Head of caudate nucleus (tissue), 42 donors: ENCODE results near the gene CHIT1.
A peak's percentile ranks its signal among the peaks of the same experiment; 100 is the strongest.

Source experiments
- DNase-seq, 42 donors: peaks; one replicate each; pipeline versions ENCODE4 v3.0.0 to v3.0.0-alpha.2; 2020 to 2021; ENCODE audit warnings: mixed read lengths in 7 of 42
- intact Hi-C: fragments of 100-400 bp; cut with DNase I; formaldehyde crosslinking; loops from one replicate; pipeline ENCODE4 v1.15.0; 2022

The CHIT1 gene

DNA sequence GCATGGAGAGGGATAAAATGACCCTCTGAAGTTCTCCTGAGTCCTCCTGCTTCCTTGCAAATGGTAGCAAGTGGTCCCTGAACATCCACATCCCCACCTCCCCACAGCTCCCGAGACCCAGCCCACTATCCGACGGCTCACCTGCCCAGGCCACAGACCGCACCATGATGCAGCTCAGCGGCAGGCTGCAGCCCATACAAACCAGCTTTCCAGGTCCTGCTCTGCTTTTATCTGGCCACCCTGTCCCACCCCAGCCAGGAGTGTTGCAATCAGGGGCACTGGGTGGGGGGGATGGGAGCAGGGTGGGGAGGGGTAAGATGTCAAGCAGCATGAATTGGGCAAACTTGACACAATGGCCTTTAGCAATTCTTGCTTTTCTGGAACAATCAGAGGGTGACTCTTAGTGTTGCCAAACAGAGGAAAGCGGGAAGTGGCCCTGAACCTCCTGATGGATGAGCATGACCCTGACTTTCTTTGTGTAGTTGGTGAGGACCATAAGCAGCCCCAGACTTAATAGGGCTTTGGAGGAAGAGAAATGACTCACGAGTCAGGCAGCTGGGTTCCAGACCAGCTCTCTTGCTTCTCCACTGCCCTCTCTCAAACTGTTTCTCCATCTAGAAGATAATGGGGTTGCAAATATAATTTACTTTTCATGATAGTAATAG lies at the start of gene CHIT1:
CHIT1 (minus strand) TSS at position 203 of the 665 bp plus-strand sequence; CDS start at position 166, 37 bp downstream.
- intact Hi-C loops = no loop called here
- DNase-seq = peak in 1 of 42 donors; percentile 32

DNA sequence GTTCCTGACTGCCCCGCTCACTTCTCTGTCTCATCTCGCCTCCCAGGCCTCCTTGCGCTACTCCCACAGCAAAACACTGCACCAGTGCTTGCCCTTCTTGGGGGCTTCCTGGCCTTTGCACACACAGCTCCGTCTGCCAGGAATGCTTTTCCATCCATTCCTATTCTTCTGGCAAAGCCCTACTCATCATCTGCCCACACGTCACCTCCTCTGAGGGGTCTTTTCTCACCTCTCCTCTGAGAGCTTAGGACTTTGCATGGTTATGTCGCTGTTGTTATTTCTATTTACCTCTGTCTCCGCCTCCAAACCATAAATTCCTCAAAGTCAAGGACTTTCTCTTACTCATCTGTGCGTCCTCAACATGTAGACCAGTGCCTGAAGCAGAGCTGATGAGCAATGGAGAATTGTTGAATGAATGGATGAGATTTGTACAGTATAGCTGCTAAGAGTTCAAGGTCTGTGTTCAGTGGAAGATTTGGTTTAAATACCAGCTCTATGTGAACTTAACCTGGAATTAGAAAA lies 49.5 kb upstream of the CHIT1 start:
- DNase-seq = no peak
- intact Hi-C loops = no loop called here

DNA sequence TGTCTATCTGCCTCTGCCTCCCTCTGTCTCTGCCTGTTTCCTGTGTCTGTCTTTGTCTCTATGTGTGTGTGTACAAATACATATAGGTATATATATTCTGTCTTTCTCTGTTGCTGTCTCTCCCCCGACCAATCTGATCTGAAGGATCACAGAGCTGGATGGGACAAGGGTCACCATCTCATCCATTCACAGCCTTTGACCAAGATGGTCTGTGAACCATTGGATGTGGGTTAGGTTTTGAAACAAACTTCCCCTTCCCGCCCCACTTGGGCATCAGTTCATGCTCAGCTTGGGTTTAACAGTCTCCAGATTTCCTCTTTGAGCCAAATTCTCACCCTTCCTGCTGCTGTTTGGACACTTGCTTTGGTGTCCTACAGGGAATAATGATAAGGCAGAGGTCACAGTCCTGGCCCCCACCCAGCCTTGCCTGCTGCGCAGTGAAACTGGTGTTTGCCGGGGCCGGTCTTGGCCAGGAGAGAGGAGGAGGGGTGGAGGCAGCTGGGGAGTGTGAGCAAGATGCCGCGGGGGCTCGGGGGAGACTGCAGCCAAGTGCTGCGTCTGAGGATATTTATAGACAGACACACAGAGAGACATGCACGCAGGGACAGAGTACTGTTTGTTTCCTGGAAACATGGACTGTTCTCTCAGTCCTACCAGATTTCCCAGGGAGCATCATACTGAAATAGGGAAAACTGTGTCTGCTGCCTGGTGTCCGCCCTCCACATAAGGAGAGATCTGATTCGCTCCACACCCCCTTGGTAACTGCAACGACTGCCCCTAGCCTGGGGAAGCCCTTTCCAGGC lies 48.8 kb upstream of the CHIT1 start:
- intact Hi-C loops = no loop called here
- peak; percentile 80 to 97 (median 91) for DNase-seq

DNA sequence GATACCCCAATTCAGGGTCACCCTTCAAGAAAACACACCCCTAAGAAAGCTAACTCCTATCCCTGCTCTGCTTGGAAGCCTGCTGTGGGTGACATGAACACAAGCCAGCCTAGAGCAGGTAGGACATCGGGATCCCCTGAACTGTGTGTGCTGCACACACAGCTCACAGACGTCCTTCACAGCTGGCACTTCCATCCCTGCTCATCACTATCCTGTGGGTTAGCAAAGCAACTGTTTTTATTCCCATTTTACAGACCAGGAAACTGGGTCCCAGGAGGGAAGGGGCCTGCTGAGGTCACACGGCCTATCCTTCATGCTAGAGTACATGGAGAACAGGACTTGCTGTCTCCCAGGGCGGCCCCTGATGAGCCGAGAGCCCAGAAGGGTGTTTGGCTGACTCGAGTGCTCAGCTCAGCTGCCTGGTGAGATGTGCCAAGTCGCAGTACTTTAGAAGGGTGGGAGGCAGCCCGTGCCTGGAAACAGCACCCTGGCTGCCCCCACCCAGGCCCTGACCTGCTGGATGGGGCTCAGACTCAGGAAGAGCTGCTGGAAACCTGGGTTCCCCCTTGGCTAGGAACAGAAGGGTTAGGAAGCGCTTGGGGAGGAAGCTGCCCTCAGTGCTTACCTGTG lies 47.6 kb upstream of the CHIT1 start:
- peak in 9 of 42 donors; percentile 23 to 76 (median 45) for DNase-seq
- intact Hi-C loops = no loop called here

DNA sequence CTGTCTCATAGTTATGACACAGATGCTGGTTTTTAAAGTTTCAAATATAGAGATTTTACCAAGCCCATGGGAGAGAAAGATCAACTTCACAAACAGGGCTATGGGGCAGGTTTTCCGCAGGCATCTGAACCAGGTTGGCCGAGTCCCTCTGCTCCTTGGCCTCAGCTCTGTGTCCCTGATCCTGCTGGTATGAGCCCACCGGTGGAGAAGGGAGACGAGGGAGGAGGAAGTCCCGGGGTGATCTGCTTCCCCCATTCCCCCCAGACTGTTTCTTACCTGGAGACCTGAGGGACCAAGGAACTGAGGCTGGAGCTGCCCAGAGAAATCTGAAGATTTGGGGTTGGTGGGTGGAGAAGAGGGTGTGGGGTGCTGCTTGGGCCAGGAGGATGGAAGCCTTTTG lies 46.9 kb upstream of the CHIT1 start:
- intact Hi-C loops = no loop called here
- DNase-seq = no peak

DNA sequence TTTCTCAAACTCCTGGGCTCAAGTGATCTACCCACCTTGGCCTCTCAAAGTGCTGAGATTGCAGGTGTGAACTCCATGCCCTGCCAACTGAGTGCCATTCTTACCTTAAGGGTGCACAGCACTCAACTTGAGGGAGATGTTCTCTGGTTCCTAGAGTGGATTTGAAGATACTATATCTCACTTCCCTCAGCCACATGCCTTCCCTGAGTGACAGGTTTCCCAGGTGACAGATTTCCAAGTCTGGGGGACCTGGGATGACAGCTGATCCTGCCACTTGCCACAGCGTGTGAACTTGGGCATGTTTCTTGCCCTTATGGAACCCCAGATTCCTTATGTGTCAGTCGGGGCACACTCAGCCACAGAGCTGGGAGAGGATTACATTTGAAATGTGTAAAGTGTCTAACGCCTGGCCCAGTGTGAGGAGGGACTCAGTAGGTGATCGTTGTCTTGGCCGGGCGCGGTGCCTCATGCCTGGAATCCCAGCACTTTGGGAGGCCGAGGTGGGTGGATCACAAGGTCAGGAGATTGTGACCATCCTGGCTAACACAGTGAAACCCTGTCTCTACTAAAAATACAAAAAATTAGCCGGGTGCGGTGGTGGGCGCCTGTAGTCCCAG lies 46.3 kb upstream of the CHIT1 start:
- DNase-seq = no peak
- intact Hi-C loops = loop anchor here (2.0 kb wide), 1 partner anchor 51 kb away; no protein-coding TSS in a partner anchor

DNA sequence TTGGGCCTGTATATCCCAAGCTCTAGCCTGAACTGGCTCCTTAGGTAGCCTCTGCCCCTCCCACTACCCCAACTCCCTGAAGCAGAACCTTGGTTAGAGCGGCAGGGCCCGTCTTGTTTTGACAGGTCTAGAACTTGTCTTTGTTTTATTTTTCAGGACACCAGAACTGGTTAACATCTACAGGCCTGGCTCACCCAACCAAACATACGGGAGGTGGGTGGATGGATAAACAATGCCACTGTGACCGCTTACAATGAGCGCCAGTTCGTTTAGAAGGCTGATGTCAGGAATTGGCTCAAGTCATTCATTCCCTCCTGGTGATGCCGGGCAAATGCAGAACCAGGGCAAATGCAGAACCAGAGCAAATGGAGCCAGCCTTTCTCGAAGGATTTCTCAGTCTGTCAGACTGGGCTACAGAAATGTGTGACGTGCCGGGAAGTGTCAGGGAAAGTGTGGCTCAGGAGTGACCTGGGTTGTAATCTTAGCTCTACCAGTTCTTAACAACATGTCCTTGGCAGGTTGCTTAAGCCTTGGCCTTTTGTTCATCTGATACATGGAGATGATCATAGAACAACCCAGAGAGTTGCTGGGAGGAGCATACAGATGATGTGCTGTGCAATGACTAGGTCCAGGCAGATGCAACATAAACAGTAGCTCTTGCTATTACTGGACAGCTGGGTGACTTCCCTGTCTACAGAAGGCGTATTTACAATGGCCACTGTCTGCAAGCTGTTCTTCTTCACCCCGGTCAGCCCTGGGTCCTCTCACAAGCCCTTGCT lies 45.3 kb upstream of the CHIT1 start:
- peak in 39 of 42 donors; percentile 53 to 93 (median 79) for DNase-seq

DNA sequence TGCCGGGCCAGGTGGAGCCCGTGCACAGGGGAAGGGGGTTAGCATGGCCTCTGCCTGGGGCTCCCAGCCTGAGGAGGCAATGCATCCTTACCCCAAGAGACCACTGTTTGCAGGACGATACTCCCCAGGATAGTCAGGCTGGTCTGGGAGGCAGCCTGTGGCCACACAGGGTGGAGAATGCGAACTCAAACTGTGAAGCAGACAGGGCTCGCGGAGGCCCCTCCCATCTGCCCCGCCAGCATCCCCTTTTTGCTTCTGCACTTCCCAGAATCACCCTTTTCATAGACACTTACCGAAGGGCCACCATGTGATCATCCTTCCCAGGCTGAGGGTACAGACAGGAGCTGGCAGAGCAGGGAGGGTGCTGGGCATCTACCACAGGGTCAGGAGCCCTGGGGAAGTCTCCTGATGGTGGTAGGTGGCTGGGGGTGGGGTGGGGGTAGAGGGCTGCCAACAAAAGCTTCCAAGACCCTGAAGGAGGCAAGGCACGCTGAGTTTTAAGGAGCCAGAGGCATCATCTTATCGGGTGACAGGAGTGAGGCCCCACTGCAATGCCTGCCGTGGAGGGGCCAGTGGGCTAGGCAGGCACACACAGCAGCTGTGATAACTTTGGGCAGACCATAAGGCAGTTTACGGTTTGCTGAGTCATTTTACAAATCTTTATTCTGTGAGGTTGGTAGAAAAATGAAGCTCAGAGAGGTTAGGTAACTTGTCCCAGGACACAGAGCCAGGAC lies 44.6 kb upstream of the CHIT1 start:
- intact Hi-C loops = loop anchor here (2.0 kb wide), 2 partner anchors 53 to 65 kb away; no protein-coding TSS in a partner anchor
- peak in 31 of 42 donors; percentile 45 to 80 (median 67) for DNase-seq

More for the DNA sequence above, 45.3 kb upstream of the CHIT1 start:
- intact Hi-C loops = loop anchor here (2.0 kb wide), 1 partner anchor 52 kb away; no protein-coding TSS in a partner anchor

DNA sequence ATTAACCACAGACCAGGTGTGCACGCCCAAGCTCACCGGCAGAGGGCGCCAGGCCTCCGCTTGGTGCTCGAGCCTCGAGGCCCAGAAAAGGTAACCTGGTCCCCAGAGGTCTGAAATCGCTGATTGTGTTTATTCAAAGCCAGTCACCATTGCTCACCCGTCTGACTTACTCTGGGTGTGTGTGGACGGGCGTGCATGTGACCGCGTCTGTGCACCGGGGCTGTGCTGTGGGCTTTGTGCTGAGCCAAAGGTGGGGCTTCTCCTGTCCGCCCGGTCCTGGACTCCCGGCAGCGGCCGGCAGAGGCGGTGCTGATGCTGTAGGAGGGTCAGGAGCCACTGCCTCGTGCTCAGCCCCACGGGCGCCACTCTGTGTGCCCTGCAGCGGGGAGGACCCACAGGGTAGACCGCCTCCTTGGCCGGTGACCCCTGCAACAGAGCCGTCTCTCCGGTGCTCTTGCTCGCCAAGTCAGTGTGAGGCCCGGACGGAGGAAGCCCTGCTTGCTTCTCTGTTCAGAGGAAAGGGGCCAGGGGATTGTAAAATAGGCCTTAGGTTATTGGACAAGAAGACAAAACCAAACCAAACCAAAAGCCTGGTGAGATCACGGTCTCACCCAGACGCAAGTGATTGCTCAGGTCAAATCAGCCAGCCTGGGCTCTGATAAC lies 43.9 kb upstream of the CHIT1 start:
- intact Hi-C loops = loop anchor here (2.0 kb wide), 1 partner anchor 65 kb away; no protein-coding TSS in a partner anchor
- DNase-seq = peak; percentile 78 to 97 (median 91)

DNA sequence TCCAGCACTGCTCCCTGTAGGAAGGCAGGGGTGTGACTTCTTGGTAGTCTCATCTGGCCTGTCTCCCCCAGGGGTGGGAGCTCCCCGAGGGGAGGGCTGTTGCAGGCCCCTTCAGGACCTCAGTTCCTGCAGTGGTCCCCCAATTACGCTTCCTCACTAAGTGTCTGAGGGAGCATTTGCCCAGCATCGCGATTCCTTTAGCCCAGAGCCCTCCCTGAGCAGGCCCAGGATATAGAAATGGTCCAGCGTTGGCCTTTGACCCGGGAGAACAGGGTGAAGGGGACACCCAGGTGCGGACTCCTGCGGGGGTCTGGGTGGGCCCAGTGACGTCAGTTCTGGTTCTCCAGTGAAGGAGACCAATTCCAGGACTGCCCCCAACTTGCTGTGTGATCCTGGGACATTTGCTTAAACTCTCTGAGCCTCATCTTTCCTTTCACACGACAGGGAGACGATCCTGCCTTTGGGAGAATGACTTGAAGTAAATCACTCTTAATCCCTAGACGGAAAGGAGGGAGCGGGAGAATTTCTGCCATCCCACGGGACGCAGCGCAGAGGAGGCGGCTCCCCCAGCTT lies 43.2 kb upstream of the CHIT1 start:
- intact Hi-C loops = loop anchor here (2.0 kb wide), 1 partner anchor 66 kb away; no protein-coding TSS in a partner anchor
- DNase-seq = no peak

DNA sequence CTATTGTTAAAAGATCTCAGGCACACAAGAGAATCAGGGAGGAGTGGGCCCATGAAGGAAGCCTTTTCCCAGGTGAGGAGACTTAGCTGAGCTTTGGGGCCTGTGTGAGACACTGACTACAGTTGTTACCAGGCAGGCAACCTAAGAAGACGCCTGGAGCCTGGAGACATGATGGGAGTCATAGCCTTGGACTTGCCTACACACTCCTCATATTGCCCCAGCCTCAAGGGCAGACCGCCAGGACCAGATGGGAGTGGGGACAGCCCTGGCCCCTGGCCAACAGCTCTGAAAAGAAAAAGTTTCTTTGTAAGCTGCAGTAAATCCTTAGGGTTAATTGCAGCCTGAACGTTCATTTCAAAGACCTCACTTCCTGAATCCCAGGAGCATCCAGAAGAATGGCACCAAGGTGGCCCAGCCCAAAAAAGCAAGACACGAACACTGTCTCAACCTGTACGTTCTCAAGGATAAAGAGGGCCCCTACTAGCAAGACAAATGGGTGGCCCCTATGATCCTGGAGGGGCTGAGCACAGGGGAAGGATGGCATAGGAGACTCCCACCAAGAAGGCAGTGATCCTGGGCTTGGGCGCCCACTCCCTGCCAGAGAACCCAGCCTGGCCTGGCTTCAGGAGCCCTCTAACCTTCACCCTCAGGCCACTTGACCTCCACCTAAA lies 42.6 kb upstream of the CHIT1 start:
- peak in 4 of 42 donors; percentile 27 to 45 (median 34) for DNase-seq
- intact Hi-C loops = loop anchor here (2.0 kb wide), 1 partner anchor 67 kb away; no protein-coding TSS in a partner anchor

DNA sequence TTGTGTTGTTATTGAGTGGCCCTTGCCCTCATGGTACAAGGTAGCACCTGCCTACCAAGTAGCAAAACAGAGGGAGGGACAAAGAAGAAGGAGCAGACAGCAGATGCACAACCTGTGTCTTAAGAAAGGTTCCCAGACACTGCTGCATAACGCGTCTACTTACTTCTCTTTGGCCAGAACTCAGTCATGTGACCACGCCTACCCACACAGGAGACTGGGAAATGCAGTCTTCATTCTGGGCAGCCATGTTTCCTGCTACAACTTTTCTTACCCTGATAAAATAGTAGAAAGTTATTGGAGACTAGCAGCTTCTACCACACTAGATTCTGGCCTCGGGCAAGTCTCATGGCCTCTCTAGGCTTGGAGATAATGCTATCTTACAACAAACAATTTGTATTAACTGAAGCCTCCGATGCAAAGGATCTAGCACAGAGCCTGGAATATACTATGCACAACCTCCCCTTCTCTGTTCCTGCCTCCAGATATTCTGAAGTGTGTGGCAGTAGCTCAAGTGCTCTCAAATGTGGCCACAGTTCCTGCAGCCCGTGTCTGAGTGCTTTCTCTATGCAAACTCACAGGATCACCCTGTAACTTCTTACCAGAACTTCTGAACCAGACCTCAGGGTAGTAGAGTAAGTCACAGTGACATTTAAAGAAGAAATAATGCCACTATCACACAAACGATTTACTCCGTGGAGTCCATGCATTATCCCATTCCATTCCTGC lies 41.7 kb upstream of the CHIT1 start:
- DNase-seq = peak in 23 of 42 donors; percentile 49 to 83 (median 64)
- intact Hi-C loops = no loop called here

DNA sequence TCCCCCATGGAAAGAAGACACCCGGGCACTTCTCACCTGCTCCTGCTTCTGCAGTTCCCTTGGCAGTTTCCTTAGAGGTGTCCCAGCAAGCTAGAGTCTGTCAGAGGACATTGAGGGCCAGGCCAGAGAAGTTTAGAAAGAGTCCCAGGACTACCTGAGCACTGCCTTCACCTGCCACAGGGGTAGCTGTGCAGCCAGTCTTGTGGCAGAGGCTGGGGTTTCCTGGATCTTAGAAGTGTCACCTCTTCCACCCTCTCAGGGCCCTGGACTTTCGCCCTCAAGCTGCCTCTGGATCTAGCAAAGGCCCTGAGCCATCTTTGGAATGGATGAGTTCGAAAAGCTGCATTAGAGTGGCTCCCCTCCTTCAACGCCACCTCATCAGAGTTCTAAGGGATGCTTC lies 41.0 kb upstream of the CHIT1 start:
- intact Hi-C loops = no loop called here
- DNase-seq = no peak

DNA sequence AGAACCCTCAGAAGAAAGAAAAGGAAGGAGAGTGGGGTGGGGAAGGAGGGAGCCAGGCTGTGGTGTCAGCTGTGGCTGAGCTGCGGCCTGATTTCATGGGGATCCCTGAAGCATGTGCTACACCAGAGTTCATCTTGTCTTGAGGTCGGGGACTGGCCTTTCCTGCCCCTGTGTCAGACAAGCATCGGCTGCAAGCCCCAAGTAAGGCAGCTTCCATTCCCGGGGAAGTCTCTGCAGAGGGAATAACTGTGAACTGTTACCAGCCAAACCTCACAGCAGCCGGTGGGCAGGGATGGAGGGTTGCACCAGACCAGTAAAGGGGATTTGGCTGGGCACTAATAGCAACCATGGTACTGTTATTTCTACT lies 40.2 kb upstream of the CHIT1 start:
- DNase-seq = no peak
- intact Hi-C loops = loop anchor here (2.0 to 5.0 kb wide), 2 partner anchors 217 to 232 kb away; no protein-coding TSS in a partner anchor
